AG09309 (cell line): ENCODE results near the gene DENND2C.

ENCODE experiments used
- DNase-seq: peaks from one replicate; pipeline ENCODE4 v3.0.0-alpha.2; 2010; ENCODE audit warnings: low read depth
- H3K4me3 ChIP-seq: 2 replicates; pipeline ENCODE4 v1.5.1; 2011; ENCODE audit warnings: mild to moderate bottlenecking, low read depth, low read length, moderate library complexity; ENCODE audit not compliant: control insufficient read depth
- CTCF ChIP-seq: IDR thresholded peaks from 2 replicates; pipeline ENCODE4 v1.5.1; 2011; ENCODE audit warnings: mild to moderate bottlenecking, low read depth, low read length, inconsistent platforms; ENCODE audit not compliant: insufficient read depth, control insufficient read depth; ENCODE audit errors: missing control alignments

DENND2C gene

GRCh38 chr1:114669562-114670082, at the start of gene DENND2C:
TSS of gene DENND2C (minus strand) at chr1:114670049. CDS start at chr1:114625984, 44,065 bp downstream.
- no peak for DNase-seq
- peak within 1 kb of the TSS; percentile 80 for H3K4me3 ChIP-seq
- no peak for TF ChIP-seq CTCF

GRCh38 chr1:114719424-114719787, 49.6 kb upstream of the DENND2C start:
- H3K4me3 ChIP-seq = no peak overlapping the region
- TF ChIP-seq CTCF = no peak
- no peak for DNase-seq

- no peak overlapping the region for H3K4me3 ChIP-seq
- no peak for TF ChIP-seq CTCF
- no peak for DNase-seq
Observed at GRCh38 chr1:114718661-114719423, 49.0 kb upstream of the DENND2C start.

GRCh38 chr1:114716304-114717170, 46.7 kb upstream of the DENND2C start, which contains the start of gene NRAS:
TSS of gene NRAS (minus strand) at chr1:114716771. CDS start at chr1:114716160, 611 bp downstream.
- no peak for TF ChIP-seq CTCF
- peak; percentile 42 for DNase-seq
- peak within 1 kb of the TSS; percentile 88 for H3K4me3 ChIP-seq

GRCh38 chr1:114715952-114716303, 46.1 kb upstream of the DENND2C start:
- no peak for DNase-seq
- no peak for TF ChIP-seq CTCF
- peak overlapping the region; percentile 88 for H3K4me3 ChIP-seq

GRCh38 chr1:114712977-114713376, 43.1 kb upstream of the DENND2C start:
- no peak for TF ChIP-seq CTCF
- DNase-seq = no peak
- no peak overlapping the region for H3K4me3 ChIP-seq
